HG03095 (cell line): ENCODE measurements around the gene GRIK4.

Source experiments
- ATAC-seq: cut with Tn5 transposase; IDR thresholded peaks from one replicate; pipeline ENCODE4 v1.9.1; 2021; ENCODE audit warnings: moderate library complexity; ENCODE audit not compliant: unreplicated experiment

GRIK4 gene

DNA sequence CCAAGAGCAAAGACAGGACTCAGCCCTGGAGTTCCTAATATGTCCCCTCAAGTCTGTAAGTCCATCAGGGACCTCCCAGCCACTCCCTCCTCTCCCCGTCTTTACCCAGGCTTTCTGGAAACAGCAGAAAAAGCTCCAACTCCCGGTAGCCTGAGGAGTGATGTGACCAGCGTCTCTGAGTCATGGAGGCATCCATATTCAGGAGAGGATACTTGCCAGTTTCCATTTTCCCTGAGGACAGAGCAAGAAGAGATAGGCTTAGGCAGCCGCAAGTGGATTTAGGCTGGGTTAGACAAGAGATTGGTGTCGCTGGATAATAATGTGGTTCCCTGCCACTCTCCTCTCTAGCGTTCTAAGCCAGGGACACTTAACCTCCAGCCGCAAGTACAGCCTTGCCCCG lies 206.6 kb downstream of the GRIK4 start:
- ATAC-seq = no peak

DNA sequence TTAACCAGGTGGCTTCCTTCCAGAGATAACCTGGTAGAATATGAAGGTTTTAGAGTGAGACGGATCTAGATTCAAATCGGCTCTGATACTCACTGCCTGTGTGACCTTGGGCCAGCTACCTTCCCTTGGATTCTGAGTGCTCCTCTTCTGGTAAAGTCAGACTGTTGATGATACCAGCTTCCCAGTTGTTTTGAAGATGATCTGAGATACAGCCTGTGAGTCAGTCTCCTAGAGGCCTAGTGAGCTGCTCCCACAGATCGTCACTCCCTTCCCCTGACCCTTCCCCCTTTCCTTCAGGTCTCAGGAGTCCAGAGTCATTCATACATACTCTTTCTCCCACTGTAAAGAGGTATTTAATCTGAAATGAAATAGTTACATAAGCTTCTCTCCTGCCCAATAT lies 207.8 kb downstream of the GRIK4 start:
- no peak for ATAC-seq

DNA sequence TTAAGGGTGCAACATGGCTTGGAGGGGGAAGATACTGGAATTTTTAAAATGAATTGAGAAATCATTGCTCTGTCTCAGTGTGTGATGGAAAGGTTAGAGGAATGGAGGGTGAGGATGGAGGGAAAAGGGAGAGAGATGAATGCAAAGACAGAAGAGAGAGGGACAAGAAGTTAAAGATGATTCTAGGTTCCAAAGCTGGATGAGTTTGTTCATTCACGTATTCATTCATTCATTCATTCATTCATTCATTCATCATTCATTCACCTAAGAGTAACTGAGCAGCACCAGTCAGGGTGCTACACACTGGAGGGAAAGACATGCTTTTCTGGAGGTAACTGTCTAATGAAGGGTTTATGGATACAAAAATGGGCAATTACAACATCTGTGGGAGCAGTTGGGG lies 209.2 kb downstream of the GRIK4 start:
- ATAC-seq = no peak

DNA sequence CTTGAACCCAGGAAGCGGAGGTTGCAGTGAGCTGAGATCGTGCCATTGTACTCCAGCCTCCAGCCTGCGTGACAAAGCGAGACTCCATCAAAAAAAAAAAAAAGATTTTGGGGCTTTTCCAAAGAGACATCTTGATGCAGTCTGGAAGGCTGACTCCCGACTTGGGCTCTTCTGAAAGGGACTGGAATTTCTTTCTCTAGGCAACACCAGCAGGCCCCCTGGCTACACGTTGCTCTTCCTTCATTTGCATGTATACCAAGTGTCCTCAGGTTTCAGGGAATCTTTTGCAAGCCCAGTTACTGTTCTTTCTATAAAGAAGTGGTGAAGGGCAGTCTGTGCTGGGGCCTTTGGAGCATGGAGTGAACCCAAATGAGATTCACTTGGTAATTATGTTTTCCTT lies 211.0 kb downstream of the GRIK4 start:
- no peak for ATAC-seq

DNA sequence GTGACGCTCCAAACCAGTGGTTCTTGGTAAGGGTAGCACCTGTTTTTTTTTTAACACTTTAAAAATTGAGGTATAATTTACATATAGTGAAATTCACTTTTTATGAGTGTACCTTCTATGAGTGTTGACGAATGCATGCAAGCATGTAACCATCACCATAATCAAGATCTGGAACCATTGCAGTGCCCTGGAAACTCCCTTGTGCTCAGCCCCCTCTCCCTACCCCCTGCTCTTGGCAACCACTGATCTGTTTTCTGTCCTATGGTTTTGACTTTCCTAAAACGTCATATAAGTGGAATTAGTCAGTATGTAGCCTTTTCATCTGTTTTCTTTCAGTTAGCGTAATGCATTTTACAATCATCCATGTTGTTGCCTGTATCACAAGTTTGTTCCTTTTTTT lies 212.2 kb downstream of the GRIK4 start:
- ATAC-seq = no peak

GRCh38 chr11:120727752-120728151 lies 216.2 kb downstream of the GRIK4 start:
- no peak for ATAC-seq

DNA sequence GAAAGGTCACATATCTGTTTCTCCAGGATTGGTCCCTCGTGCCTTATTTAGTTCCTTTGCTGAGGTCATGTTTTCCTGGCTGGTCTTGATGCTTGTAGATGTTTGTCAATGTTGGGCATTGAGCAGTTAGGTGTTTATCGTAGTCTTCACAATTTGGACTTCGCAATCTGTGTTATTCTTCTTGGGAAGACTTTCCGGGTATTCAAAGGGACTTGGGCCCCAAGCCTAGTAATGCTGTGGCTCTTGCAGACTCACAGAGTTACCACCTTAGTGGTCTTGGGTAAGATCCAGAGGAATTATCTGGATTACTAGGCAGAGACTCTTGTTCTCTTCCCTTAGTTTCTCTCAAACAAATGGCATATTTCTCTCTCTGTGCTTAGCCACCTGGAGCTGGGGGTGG lies 223.5 kb downstream of the GRIK4 start:
- ATAC-seq = no peak

DNA sequence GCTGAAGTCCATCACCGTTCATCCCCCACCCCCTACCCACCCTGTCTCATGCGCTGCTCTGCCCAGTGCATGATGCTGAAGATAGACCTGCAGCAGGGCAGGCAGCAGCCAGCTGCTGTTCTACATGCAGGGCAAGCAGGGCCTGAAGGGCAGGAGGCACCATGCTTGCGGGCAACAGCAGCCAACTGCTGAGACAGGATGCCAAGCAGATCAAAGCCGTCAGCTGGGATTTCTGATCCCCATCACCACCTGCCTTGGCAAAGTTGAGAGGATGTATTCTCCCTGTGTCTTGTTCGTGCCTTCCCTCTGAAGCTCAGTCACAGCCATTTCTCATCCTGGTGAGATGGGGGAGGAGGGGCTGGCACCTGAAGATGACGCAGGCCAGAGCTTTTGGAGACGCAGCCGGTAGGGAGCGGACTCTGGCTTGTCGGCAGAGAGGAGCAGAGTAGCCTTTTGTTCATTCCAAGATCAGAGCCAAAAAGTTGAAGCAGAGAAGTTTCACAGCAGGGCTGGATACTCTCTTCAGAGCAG lies 227.0 kb downstream of the GRIK4 start:
- ATAC-seq = no peak

DNA sequence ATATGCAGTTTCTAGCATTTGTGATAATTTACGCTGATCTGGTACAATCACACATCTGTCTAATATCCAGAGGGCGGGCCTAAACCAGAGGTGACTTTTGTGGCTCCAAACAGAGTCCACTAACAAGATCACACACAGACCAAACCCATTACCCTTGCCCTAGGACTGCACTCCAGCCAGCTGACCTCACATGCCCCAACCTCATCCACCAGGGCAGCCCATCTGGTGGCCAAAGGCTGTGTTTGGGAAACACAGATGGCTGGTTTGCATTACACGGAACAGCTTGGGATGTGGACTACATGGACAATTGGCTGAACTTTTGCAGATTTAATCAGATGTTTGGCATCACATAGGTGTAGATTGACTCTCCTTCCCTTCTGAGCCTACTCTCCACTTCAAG lies 228.2 kb downstream of the GRIK4 start:
- ATAC-seq = no peak

DNA sequence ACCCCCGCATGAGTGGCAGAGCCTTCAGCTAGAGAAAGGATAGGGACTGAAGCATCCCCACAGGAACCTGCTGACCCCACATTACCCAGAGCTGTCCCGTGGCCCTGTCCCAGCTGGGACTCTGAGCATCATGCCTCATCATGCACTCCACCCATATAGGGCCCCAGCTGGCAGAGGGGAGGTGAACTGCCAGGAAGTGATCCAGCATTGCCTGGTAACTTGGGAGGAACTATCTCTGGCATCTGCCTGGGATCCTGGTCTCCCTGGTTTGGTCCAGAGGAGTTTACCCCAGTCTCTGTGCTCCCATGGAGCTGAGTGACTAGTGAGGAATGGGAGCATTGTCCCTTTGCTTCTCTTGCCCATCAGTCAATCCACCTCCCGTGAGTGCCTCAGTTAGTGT lies 228.8 kb downstream of the GRIK4 start:
- ATAC-seq = no peak

DNA sequence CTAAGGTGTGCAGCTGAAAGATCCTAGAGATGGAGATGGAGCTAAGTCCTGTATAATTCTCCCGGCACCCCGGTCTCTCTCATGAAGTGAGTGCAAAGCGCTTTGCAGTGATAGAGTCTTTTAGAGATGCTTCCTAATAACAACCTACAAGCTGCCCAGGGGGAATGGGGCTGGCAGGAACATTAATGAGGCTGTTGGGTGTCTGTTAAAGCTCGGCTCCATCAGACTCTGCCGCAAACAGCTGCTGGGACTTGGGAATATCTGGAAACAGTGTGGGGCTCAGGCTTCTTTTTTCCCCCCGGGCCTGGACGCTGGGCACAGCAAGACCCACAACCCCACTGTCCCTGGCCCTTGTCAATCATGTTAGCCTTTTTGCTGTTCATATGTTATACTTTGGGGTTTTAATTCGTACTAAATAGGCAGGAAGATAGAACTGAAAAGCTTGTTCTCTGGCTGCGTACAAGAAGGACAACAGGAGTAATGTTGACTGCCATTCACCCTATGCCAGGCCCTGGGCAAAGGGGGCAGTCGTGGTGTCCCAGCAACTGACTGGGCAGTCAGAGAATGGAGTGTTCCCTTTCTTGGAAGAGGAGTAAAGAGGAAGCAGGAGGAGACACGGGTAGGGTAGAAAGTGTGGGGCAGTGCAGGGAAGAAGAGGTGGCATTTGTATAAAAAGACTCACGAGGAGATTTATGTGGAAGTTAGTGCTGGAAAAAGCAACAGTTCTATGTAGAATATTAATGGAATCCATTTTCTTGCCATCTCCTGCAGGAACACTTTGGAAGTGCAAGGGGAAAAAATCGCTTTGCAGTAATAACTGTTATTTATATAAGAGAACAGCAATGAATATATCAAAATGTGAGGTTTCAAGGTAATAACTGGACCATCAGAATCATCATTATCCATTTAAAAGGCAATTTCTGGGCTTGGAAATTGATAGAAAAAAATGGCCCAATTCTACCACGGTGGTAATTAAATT lies 232.8 kb downstream of the GRIK4 start:
- no peak for ATAC-seq

GRCh38 chr11:120746376-120746775 lies 234.8 kb downstream of the GRIK4 start:
- no peak for ATAC-seq

GRCh38 chr11:120746836-120747609 lies 235.5 kb downstream of the GRIK4 start:
- no peak for ATAC-seq

DNA sequence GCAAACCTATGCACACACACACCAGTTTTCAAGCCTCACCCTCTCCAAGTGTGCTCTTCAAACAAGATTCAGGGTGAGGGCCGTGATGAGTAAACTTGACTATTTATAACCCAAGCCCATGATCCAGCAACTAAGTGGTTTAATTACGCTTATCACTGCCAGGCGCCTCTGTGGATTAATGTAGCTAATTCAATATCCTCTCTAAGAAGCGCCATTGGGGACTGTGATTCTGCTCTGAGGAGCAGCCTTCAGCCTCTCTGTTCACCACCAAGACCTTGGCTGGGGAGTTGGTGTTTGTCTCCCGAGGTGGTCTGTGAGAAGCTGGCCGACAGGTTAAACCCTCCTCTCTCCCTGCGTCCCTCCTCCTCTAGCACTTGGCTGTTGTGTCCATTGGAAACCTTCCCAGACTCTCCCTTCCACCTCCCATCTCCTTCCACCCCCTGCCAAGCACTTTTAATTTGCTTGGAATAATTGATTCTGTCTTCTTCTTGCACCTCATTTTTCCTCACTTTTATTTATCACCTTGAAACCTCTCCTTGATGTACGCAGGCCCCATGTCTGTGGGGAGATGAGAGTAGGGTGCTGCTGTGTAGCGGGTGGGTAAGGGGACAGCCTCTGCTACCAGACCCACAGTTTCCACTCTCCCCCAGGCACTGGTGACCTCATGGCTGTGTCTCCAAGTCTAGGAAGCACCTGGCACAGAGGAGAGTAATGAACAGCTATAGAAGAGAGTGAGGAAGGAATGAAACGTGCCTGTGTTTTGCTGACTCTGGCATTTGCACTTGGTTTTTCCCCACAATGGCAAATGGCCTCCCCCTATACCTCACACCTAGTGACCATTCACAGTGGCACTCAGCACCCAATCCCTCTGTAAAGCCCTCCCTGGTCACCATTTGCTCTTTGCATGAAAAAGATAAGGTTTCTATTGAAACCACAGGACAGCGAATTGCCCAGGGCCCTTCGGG lies 236.6 kb downstream of the GRIK4 start:
- no peak for ATAC-seq

DNA sequence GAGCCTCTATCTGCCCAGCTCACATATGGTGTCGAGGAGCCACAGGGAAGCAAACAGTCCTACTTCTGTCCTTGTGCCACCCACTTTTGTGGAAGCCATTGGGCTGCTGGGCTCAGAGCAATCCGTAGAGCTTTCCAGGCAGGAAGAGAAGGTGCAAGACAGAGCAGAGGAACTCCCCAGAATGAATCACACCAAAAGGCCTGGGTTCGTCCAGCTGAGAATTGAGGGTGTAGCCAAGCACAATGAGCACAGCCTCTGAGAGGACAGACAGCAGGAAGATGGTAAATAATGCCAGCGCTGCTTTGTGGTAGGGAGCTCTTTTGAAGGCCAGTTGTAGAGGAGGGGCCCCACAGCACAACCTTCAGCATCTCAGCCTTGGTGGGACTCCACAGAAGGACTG lies 237.8 kb downstream of the GRIK4 start:
- ATAC-seq = no peak

GRCh38 chr11:120750647-120751549 lies 239.3 kb downstream of the GRIK4 start:
- ATAC-seq = no peak

GRCh38 chr11:120751550-120751949 lies 240.0 kb downstream of the GRIK4 start:
- ATAC-seq = no peak

GRCh38 chr11:120752668-120753067 lies 241.1 kb downstream of the GRIK4 start:
- no peak for ATAC-seq

DNA sequence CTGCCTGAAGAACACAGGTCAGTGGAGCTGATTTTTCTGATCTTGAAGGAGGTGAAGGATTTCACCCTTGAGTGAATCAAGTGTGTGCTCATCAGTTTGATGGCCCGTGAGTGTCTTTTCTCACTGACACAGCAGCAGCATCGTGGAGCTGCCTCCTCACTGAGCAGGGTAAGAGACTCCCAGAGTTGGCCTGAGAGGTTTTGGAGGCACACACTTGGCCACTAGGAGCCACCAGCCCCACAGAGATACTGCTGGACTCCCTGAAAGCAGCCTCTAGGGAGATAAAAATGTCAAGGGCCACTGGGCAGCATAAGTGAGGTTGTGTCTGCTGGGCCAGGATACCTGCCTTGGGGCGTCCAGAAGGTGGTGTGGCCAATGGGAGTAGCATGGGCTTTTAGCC lies 245.4 kb downstream of the GRIK4 start:
- ATAC-seq = no peak

DNA sequence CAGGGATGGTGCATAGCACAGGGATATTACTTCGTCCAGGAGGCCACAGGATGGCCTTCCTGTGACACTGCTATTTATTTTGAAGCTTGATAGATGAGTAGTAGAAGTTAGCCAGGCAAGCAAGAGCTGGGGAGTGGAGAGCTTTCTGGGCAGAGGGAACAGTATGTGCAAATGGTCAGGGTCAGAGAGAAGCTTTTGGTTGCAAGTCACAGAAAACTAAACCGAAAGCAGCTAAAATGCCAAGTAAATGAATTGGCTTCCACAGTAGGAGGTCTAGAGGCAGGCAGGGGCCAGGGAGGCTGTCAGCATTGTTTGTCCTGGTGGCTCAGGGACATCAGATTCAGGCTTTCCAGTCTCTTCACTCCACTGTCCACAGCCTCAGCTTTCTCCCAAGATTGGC lies 247.5 kb downstream of the GRIK4 start:
- no peak for ATAC-seq
